ENCODE results near the gene ZFYVE9. TPM values are rescaled to one million over a fixed set of nuclear protein-coding genes. Genes with fewer than 3 reads are reported as not detected.

ZFYVE9 gene
- total and polyA plus RNA-seq, 9 of the 15 experiments (the other 6 are each of a cell fraction or from before 2014, with no cell fraction given): 0.52 to 14.4 (median 8.9) TPM

GRCh38 chr1:52365071-52365745 is 223.3 kb downstream of the ZFYVE9 start:
- ChIA-PET POLR2A (interaction anchor here (0.5 to 3.7 kb wide), 15 partner anchors 11 to 801 kb away, joined by 3 to 29 read pairs (median 5); partner anchors contain the start of genes ORC1, PRPF38A and TUT4), CTCF (ENCODE audit: low intra/inter-chr PET ratio) (no interaction called here)
- in situ Hi-C loops (cut with MboI) (no loop called here), intact Hi-C loops (cut with micrococcal nuclease) (loop anchor here (2.0 kb wide), 1 partner anchor 322 kb away; no protein-coding TSS in a partner anchor)
- Histone ChIP-seq H3K27ac (ENCODE audit: extremely low read depth, low read depth, low read length) (peak overlapping the region; percentile 93), H3K9ac (ENCODE audit: insufficient read depth in 1 of 2, low read depth in 2 of 2, low read length in 2 of 2) (peak overlapping the region; percentile 95 to 98), H3K4me1 (replicated peaks in 1 of 2; ENCODE audit: control insufficient read depth in 2 of 2, insufficient read depth in 2 of 2, low read length in 2 of 2) (peaks cover 21 to 37% of the 10 kb centered on the region in 2 experiments), H3K9me1 (ENCODE audit: control insufficient read depth, insufficient read depth, low read length) (peaks cover 5% of the 10 kb centered on the region), H3K4me2 (ENCODE audit: insufficient read depth, low read length) (peak overlapping the region; percentile 91), H3K27me3 (ENCODE audit: control insufficient read depth in 2 of 2, insufficient read depth in 2 of 2, low read length in 2 of 2) (no peaks in the 10 kb centered on the region), H3K79me2 (ENCODE audit: control insufficient read depth, insufficient read depth, low read length) (peaks cover 22% of the 10 kb centered on the region), H4K20me1 (replicated peaks; ENCODE audit: control insufficient read depth, insufficient read depth, low read length) (no peaks in the 10 kb centered on the region; the same call in 1 of the 2 replicates), H3K4me3 (peak overlapping the region; percentile 77), H3K36me3 (ENCODE audit: control insufficient read depth, insufficient read depth, low read length) (peaks cover 48% of the 10 kb centered on the region; the same call in 2 of the 3 replicates), H3K9me3 (replicated peaks; ENCODE audit: control insufficient read depth, insufficient read depth, low read depth, low read length) (no peaks in the 10 kb centered on the region), H2AFZ (ENCODE audit: low read depth, low read length) (peak overlapping the region; percentile 85)
- FAIRE-seq (peak; percentile 83), ATAC-seq (peak; percentile 61), DNase-seq (ENCODE audit: extremely low read depth in 1 of 4, low spot score in 3 of 4) (peak; percentile 62 to 86 (median 71))
- BruUV-seq (replicated peaks): TSS peak; percentile 89
- WGBS (ENCODE audit: insufficient coverage, low coverage, missing lambda C conversion rate): 3% methylated on average over 22 of the region's 22 CpGs
- TF ChIP-seq POLR2AphosphoS5 (IDR thresholded peaks at IDR 0.05; ENCODE audit: control insufficient read depth, insufficient read depth, low read depth, low read length) (no peak), BRD4 (IDR thresholded peaks at IDR 0.05) (peak; percentile 74; the same call in 1 of the 2 replicates), ZNF24 (IDR thresholded peaks at IDR 0.05) (no peak), ZMIZ1 (IDR thresholded peaks at IDR 0.05; ENCODE audit: low read depth in 2 of 2, low read length in 2 of 2) (peak in 1 of 2 experiments; percentile 11; a peak in 1 of 4 replicates), BDP1 (IDR thresholded peaks at IDR 0.05; ENCODE audit: insufficient read depth, insufficient read length) (no peak), ZNF12 (CRISPR knock-in tag; IDR thresholded peaks at IDR 0.05) (peak; percentile 75; the same call in 1 of the 2 replicates), CBX2 (IDR thresholded peaks at IDR 0.05; ENCODE audit: insufficient read depth, low read length, poor library complexity, severe bottlenecking) (no peak), DPF2 (IDR thresholded peaks at IDR 0.05) (peak; percentile 79; the same call in 1 of the 2 replicates), MYC (IDR thresholded peaks at IDR 0.05; ENCODE audit: low read depth, low read length) (no peak), MYC (CRISPR knock-in tag; IDR thresholded peaks at IDR 0.05; ENCODE audit: borderline replicate concordance, low read depth) (peak; percentile 82; the same call in 1 of the 2 replicates), CCAR2 (IDR thresholded peaks at IDR 0.05; ENCODE audit: low read depth, low read length) (no peak), NKRF (IDR thresholded peaks at IDR 0.05; ENCODE audit: borderline replicate concordance) (peak; percentile 82; the same call in 1 of the 2 replicates), ZNF316 (IDR thresholded peaks at IDR 0.05) (peak; percentile 97), ZNF639 (CRISPR knock-in tag; conservative IDR thresholded peaks at IDR 0.05 in 1 of 2, IDR thresholded peaks at IDR 0.05 in 1 of 2) (0 out of 4 replicates have a peak, but pooled peaks of 1 of the 2 experiments have one; percentile 13)

Measured in K562 (cell line).